SK-N-MC (cell line): ENCODE results near the gene CAPN2.

Experiments
- EZH2 ChIP-seq: fragments of 200-600 bp; sonication (generic); IDR thresholded peaks from one replicate; pipeline ENCODE4 v1.6.1; 2017; ENCODE audit warnings: antibody characterized with exemption
- POLR2AphosphoS5 ChIP-seq: IDR thresholded peaks from 2 replicates; pipeline ENCODE4 v1.6.1; 2012; ENCODE audit warnings: mild to moderate bottlenecking, low read depth, low read length, borderline replicate concordance

DNA sequence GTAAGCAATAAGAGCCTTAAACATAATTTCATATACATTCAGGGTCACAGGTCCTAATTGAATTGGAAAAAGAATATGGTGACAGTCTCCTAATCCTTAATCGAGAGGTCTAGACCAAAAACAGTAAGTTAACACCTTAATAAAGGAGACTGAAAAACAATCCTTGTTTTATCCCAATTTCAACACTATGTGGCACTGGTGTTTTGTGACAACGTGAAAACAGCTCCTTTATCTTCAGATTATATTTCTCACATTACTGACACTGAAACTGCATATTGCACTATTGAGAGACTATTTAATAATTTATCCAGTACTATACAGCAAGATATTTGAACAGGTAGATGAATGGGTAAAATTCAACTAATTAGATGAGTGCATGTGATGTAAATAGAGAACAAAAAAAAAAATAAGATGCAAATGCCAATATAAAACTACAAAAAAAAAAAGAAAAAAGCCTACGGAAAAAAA, 99.3 kb downstream of the CAPN2 start:
- TF ChIP-seq POLR2AphosphoS5: no peak
- TF ChIP-seq EZH2: no peak
